ENCODE data around the gene AUH.

DNA sequence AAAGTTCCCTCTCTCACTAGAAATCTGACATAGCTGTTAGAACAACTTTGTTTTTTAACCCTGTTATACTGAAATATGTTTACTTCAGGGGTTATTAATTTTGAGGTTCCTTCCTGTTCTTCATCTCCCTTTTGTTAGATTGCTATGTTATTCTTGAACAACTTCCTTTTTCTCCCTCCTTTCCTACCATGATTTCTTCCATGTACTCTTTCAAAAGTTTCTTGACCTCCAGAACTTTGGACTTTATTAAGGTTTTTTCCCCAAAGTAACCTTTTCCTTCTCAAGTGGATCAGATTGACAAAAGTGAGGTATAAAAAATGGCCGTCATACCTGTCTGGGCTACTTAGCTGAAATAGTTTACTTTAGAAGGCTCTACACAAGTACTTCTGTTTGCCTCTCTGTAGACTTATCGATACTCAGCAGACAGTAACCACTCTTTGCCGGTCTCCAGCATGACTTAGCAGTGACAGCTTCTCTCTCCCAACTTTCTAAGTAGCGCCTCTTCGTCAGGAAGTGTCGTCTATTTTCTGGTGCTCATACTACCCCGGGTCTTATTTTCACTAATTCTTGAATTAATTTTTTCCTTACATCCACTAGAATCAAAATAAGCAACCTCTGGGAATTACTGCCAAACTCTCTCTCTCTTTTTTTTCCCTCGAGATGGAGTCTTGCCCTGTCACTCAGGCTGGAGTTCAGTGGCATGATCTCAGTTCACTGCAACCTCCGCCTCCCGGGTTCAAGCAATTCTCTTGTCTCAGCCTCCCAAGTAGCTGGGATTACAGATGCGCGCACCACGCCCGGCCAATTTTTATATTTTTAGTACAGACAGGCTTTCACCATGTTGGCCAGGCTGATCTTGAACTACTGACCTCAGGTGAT, 42.2 kb upstream of the AUH start:
- no peak for TF ChIP-seq NFIC (IDR thresholded peaks at IDR 0.05)
- TF ChIP-seq TEAD4 (IDR thresholded peaks at IDR 0.05): no peak

All from Ishikawa (cell line).